NB4 (cell line): ENCODE measurements around the gene LGALS7.

Source experiments
- CTCF ChIP-seq: IDR thresholded peaks from one replicate; pipeline ENCODE4 v1.5.1; 2012; ENCODE audit warnings: low read depth, low read length
- MYC ChIP-seq: IDR thresholded peaks from 2 replicates; pipeline ENCODE4 v1.6.1; 2011; ENCODE audit warnings: low read depth, low read length
- POLR2A ChIP-seq: IDR thresholded peaks from 2 replicates; pipeline ENCODE4 v1.6.1; 2011; ENCODE audit warnings: mild to moderate bottlenecking; ENCODE audit not compliant: insufficient read length; ENCODE audit errors: extremely low read depth

GRCh38 chr19:38740932-38741331 is 32.4 kb downstream of the LGALS7 start:
- TF ChIP-seq CTCF (no peak), MYC (no peak), POLR2A (no peak)
